ENCODE results near the gene PEX11G.

PEX11G gene

DNA sequence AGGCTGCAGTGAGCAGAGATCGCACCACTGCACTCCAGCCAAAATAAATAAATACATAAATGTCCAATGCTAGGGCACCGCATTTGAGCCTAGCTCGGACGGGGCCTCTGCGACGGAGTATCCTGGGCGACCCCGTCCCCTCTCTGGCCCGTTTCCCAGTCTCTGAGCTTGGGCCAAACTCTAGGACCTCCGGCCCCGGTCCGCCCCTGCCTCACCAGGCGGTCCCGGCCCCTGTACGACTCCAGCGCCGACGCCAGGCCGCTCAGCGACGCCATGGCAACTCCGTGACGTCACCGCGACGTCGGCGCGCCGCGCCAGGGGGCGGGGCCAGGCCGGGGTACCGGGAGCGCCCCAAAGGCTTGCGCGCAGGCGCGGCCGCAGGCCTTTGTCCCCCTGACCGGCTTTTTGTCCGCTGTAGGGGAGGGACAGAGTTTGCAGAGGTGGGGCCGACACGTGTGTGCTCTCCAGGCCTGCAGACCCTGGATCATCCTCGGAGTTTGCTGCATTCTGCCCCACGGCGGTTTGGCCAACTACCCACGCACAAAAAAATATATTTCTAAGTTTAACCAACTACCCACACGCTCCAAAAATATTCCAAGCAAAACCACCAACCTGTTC, at the start of gene PEX11G:
PEX11G (minus strand) TSS at position 300 of the 618 bp plus-strand sequence; CDS start at position 275, 25 bp downstream.
- no peak for DNase-seq

DNA sequence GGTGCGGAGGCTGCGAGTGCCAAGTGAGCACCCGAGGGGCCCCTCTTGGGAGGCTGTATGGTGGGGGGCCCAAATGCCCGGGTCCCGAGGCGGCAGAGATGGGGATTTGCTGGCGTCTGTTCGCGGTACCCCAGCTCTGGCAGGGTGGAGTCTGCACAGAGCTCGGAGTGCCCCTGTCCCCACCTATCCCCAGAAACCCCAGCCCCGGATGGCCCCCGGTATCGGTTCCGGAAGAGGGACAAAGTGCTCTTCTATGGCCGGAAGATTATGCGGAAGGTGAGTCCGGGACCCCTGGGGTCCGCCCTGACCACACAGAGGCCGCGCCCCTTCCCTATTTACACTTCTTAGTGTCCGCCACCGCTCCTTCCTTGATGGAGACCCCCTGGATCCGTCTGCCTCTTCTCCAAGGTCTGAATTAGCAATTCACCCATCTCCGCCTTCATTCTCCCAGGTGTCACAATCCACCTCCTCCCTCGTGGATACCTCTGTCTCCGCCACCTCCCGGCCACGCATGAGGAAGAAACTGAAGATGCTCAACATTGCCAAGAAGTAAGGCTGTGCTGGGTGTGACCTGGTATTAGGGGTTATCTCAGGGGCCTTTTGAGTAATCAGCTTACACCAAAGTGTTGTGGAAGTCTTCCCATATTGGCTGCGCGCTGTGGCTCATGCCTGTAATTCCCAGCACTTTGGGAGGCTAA, 47.3 kb upstream of the PEX11G start:
- DNase-seq: no peak

DNA sequence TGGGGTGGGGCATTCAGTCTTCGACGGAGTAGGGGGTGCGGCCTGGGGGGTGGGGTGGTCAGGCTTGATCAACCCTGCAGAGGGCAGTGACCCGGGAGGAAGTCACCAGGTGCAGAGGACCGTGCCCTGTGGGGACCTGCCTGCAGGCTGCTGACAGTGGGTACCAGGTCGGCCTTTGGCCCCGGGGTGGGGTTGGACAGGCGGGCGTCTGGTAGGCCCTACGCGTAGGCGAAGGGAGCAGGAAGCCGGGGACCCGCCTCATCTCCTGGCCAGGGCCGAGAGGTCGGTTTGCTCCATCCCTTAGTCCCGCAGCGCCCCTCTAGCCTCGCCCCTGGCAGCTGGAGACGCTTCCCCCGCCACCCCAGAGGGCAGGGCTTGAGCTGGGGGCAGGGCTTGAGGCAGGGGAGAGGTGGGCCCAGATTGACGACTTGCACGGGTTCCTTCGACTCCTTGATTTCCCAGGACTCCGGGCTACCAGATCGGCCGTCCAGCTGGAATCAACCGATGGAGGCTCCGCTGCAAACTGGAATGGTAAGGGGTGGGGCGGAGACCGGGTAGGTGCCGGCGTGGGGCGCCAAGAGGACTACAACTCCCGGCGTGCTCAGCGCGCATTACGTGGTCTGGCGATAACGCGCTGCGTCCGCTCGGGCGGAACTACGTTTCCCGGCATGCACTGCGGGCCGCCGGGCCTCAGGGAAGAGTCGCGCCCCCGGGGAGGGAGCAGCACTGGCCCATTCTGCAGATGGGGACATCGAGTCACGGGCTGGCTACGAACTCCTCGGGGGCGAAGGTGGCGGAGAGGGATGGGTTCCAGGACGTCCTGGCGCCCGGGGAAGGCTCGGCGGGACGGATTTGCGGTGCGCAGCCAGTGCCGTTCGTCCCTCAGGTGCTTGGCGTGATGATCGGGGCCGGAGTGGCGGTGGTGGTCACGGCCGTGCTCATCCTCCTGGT, 46.5 kb upstream of the PEX11G start, which contains the start of gene PNPLA6:
PNPLA6 (plus strand) TSS at position 671 of the 951 bp plus-strand sequence; CDS start at position 743, 72 bp downstream.
- peak; percentile 64 for DNase-seq

DNA sequence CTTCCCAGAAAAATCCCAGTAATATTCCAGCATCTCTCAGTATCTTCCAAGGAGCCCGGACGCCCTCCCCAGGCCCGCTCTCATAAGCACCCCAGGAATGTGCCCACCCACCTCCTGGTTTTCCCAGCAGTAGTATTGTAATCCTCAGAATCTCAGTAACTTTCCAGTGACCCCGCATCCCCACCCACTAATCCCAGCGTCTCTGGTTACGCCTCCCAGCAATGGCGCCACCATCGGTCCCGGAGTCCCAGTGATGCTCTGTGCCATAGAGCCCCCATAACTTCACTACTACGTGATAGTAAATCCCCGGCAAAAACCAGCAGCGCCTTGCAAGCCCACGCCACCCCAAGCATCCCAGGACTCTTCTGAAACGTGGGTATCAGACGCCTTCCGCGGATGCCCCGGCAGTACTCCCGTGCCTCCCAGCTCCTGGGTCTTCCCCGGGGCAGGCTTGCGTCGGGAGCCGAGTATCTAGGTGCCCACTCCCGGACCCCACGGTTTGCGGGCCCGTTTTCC, 45.8 kb upstream of the PEX11G start:
- no peak for DNase-seq

- DNase-seq: peak; percentile 44
These were observed 45.2 kb upstream of the PEX11G start for GRCh38 chr19:7533925-7534480.

DNA sequence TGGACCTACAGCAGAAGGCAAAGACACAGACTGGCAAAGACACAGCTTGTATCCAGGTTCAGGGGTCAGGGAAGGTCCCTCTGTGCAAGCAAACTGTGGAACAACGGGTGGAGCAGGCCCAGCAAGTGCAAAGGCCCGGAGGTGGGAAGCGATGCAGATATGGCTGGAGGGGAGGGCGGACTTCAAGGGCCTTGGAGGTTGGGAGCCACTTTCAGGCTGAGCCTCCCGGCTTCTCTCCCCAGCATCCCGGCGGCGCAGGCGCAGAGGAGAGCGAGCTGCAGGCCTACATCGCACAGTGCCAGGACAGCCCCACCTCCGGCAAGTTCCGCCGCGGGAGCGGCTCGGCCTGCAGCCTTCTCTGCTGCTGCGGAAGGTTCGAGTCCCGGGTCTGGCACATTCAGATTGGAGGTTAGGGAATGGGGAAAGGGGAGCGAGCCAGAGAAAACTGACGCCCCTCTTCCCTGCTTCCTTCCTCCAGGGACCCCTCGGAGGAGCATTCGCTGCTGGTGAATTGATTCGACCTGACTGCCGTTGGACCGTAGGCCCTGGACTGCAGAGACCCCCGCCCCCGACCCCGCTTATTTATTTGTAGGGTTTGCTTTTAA, 44.5 kb upstream of the PEX11G start:
- DNase-seq: no peak

DNA sequence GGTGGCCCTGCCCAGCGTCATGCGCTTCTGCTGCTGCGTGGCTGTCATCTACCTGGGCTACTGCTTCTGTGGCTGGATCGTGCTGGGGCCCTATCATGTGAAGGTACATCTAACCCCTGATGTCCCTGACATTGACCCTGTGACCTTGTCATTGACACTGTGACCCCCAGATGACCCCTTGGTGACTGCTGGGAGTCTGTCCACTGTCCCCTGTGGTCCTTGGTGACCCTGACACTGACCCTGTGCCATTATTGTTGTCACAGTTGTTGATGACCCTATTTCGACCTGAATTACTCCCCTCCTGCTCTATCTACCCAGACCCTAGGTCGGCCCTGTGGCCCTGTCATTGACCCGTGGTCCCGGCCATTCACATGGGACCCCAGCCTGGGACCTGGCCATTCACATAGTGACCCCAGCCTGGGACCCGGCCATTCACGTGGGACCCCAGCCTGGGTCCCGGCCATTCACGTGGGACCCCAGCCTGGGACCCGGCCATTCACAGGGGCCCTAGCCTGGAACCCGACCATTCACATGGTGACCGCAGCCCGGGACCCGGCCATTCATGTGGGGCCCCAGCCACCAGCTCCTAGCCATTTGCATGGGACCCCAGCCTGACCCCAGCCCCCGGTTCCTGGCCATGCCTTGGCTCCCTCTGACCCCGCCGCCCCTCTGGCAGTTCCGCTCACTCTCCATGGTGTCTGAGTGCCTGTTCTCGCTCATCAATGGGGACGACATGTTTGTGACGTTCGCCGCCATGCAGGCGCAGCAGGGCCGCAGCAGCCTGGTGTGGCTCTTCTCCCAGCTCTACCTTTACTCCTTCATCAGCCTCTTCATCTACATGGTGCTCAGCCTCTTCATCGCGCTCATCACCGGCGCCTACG, 41.0 kb upstream of the PEX11G start:
- DNase-seq: no peak

- DNase-seq: no peak
These were observed 40.4 kb upstream of the PEX11G start for GRCh38 chr19:7529246-7529600.

DNA sequence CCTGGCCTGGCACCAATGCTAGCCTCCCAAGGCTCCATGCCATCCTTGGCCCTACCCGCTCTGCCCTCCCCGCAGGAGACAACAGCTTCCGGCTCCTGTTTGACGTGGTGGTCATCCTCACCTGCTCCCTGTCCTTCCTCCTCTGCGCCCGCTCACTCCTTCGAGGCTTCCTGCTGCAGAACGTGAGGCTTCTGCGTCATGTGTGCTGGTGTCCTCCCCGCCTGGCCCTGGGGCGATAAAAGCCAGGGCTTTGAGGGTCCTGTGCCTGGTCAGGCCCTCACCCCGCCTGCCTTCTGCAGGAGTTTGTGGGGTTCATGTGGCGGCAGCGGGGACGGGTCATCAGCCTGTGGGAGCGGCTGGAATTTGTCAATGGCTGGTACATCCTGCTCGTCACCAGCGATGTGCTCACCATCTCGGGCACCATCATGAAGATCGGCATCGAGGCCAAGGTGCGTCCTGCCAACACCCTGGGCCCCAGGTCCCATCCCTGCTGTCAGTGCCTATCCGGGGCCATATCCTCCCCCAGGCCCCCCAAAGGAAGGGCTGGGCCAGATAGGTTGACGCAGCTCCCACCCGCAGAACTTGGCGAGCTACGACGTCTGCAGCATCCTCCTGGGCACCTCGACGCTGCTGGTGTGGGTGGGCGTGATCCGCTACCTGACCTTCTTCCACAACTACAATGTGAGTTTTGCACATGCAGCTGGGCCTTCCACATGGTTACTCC, 39.8 kb upstream of the PEX11G start:
- DNase-seq: no peak

DNA sequence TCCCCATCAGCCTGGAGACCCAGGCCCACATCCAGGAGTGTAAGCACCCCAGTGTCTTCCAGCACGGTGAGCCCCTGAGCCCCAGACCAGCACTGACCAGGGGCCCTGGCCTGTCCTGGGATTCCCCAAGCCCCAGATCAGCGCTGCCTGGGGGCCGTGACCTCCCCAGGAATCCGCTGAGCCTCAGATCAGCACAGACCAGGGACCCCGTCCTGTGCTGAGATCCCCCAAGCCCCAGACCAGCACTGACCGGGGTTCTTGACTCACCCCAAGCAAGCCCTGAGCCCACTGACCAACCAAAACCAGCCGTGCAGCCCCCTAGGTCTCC, 39.3 kb upstream of the PEX11G start:
- no peak for DNase-seq

- no peak for DNase-seq
These were observed 38.8 kb upstream of the PEX11G start for GRCh38 chr19:7527516-7528191.

GRCh38 chr19:7526059-7526929, 37.5 kb upstream of the PEX11G start:
- DNase-seq: no peak

- no peak for DNase-seq
These were observed 36.3 kb upstream of the PEX11G start for GRCh38 chr19:7524992-7525739.

GRCh38 chr19:7524523-7524922, 35.7 kb upstream of the PEX11G start:
- no peak for DNase-seq

- no peak for DNase-seq
These were observed 34.3 kb upstream of the PEX11G start for GRCh38 chr19:7522923-7523667.

DNA sequence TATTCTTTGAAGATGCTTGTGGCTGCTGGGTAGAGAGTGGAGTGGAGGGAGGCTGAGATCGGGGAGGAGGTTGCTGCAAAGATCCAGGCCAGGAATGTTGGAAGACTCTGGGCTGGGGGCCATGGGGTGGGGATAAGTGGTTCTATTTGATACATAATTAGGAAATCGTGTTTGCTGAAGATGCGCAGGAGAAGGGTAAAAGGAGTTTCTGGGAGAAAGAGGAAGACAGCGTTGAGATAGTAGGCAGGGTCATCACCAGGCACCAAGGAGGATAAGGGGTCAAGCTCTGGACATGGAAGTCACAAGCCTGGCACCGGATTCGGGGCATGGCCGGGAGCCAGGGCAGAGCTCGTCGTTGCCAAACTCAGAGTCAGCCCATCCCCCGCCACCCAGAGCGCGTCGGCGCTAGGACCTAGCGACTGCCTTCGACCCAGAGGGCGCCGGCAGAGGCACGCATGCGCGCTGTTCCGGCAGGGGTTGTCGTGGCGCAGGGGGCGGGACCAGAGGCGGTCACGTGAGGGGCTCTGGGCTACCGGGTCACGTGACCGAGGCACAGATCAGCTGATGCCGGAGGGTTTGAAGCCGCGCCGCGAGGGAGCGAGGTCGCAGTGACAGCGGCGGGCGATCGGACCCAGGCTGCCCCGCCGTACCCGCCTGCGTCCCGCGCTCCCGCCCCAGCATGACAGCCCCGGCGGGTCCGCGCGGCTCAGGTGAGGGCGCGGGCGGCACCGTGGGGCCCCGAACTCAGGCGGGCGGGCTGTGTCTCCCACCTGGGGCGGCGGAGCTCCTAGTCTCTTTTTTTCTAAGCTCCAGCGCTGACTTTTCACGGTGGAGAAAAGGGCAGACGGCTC, 33.5 kb upstream of the PEX11G start, which contains the start of gene MCOLN1:
MCOLN1 (plus strand) TSS at position 553 of the 851 bp plus-strand sequence; CDS start at position 680, 127 bp downstream.
- DNase-seq: peak; percentile 90
